GM19023 (cell line): Measurements from ENCODE around the gene PADI4.

Source experiments
- ATAC-seq: cut with Tn5 transposase; IDR thresholded peaks from one replicate; pipeline ENCODE4 v1.9.1; 2021; ENCODE audit warnings: mild to moderate bottlenecking, moderate library complexity; ENCODE audit not compliant: unreplicated experiment

The PADI4 gene

DNA sequence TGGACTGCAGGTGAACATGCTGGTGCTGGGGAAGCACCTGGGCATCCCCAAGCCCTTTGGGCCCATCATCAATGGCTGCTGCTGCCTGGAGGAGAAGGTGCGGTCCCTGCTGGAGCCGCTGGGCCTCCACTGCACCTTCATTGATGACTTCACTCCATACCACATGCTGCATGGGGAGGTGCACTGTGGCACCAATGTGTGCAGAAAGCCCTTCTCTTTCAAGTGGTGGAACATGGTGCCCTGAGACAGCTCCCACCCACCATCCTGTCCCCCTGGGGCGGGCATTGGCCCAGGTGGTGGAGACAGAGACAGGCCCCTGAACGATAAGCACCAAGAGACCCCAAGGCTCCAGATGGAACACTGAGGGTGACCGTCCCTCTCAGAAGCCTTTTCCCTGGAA, 25.2 kb upstream of the PADI4 start:
- no peak for ATAC-seq

GRCh38 chr1:17286646-17287045, 21.4 kb upstream of the PADI4 start:
- no peak for ATAC-seq

DNA sequence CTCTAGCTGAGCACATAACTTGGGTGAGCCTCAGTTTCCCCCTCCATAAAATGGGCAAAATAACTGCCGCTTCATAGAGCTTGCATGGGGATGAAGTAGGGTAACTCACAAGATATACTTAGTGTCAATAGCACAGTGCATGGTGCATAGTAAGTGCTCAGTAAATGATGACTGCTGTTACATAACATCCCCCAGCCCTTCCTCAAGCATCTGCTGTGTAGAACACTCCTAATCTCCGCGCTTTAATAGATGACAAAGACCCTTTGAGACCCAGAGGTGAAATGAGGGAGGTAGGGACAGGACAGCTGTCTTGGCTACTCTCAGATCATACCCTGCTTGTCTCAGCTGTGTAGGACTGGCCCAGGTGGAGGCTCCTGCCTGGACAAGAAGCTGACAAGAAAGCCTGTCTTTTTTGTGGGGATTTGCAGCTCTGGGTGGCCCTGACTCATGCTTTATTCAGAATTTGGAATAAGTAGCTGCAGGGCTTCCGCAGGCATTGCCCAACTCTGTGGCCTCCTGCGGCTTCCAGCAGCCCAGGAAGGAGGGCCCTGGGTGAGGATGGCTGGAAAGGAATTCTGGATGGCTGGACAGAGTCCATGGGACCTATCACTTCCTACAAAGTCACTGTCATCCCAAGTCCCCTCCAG, 20.7 kb upstream of the PADI4 start:
- no peak for ATAC-seq

GRCh38 chr1:17289721-17290120, 18.3 kb upstream of the PADI4 start:
- ATAC-seq, result no peak

DNA sequence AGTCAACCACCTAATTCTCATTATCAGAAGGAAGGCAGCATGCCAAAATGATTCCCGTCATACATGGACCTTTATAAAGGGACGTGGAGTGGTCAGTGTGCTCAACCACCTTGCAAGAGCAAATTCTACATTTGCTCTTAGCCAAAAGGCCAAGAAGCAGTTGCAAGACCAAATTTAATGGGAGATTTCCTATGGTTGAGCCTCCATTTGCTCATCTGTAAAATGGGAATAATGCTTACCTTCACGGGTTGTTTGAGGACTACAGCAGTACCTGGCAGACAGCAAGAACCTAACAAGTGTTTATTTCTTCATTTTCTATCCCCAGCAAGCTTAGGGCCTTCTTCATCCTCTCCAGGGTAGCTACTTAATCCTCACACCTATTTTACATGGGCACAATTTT, 17.4 kb upstream of the PADI4 start:
- ATAC-seq, result no peak

DNA sequence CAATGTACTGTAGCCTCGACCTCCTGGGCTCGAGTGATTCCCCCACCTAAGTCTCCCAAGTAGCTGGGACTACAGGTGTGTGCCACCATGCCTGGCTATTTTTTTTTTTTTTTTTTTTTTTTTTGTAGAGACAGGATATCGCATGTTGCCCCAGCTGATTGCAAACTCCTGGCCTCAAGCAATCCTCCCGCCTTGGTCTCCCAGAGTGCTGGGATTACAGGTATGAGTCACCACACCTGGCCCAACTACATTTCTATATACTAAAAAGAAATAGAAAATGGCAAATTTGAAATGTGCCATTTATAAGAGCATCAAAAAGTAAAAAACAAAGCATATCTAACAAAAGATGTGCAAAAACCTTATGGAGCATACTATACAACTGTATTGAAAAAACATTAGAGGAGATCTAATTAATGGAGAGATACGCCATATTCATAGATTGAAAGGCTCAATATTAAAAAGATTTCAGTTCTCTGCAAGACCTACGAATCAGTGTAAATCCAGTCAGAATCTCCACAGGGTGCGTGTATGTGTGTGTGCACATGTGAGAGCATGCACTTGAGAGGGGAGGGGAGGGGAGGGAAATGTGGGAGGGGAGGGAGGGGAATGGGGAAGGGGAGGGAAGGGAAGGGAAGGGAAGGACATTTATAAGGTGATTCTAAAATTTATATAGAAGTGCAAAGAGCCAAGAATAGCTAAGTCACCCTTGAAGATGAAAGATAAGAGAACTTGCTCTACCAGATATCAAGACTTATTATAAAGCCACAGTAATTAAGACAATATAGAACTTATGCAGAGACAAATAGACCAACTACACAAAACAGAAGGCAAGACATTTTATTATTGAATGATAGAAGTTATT, 15.5 kb upstream of the PADI4 start:
- ATAC-seq, result no peak

DNA sequence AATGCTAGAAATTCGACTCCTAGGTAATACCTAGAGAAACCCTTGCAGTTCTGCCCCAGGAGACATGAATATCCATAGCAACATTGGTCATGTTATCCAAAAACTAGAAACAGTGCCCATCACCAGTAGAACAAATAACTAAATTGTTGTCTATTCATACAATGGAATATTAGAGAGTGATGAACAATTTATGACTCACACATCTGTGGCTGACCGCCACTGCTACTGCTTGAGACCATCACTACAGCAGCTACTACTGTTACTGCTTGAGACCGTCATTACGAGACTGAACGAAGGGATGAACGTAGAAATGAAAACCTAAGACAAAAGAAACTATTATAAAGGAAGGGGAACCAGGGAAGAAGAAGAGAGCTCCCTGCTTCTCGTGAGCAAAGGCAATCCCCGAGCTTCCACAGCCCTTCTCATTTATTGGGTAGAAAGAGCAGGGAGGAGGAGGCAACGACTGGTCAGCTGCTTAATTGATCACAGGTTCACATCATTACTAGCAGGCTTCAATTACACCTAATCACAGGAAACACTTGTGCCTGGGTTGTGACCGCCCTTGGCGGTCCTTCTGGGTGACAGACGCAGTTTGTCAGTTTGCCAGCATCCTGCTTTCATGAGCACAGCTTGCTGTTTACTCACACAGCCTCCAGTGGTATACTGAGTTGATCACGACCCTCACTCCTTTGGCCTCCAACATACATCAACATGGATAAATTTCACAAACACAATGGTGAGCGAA, 14.1 kb upstream of the PADI4 start:
- ATAC-seq, result no peak

DNA sequence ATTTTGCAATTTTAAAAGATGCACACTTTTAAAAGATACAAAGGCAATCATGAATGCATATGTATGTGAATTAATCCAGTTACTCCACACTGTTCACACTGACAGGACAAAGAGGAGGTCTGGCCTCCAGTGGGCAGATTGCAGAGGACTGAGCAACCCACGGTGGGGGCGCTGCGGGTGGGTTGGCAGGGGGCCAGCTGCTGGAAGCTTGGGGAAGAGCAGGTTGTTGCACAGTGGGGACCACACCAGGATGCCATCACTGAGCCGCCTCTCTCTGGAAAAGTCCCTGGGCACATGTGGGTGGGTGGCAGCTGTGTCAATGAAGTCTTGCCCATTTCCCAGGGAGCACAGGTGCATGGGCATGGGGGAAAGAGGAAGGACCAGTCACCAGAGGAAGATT, 12.7 kb upstream of the PADI4 start:
- no peak for ATAC-seq

GRCh38 chr1:17296086-17296485, 11.9 kb upstream of the PADI4 start:
- no peak for ATAC-seq

DNA sequence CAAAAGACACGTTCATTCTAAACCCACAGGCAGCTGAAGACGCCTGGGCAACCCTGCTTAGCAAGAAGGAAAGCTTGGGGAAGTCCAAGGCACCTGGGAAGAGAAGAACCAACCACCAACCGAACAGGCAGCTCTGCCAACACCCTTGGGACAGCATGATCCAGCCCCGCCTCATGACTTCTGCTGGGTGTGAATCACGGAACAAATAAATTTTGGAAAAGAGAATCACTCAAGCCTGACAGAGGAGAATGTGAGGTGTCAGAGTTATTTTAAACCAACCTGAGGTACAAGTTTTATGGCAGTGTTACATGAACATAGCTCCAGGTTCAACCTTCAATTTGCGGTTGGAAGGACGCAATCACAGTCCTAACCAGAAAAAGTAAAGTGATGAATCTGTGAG, 10.0 kb upstream of the PADI4 start:
- ATAC-seq, result no peak

GRCh38 chr1:17301767-17302166, 6.2 kb upstream of the PADI4 start:
- no peak for ATAC-seq

- no peak for ATAC-seq
Measured at GRCh38 chr1:17304151-17304825, 3.7 kb upstream of the PADI4 start.

GRCh38 chr1:17304826-17305175, 3.2 kb upstream of the PADI4 start:
- ATAC-seq, result no peak

GRCh38 chr1:17305576-17306095, 2.4 kb upstream of the PADI4 start:
- ATAC-seq, result no peak

DNA sequence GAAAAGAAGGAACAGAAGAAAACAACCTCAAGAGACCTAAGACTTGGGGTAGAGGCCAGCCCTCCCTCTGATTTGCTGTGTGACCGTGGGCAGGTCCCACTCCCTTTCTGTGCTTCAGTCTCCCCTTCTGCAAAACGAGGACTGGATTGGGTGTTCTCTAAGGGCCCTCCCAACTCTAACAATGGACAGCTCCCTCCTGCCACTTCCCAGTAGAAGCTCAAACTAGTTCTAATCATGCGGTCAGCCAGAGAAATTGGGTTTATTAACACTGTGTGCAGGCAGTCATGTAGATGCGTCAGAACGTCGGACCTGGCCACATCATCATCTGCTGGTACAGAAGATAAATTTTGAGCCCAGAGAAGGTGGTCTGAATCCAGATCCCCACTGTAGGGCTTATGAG, 1.6 kb upstream of the PADI4 start:
- ATAC-seq, result no peak

GRCh38 chr1:17306921-17307320, 1.1 kb upstream of the PADI4 start:
- no peak for ATAC-seq

DNA sequence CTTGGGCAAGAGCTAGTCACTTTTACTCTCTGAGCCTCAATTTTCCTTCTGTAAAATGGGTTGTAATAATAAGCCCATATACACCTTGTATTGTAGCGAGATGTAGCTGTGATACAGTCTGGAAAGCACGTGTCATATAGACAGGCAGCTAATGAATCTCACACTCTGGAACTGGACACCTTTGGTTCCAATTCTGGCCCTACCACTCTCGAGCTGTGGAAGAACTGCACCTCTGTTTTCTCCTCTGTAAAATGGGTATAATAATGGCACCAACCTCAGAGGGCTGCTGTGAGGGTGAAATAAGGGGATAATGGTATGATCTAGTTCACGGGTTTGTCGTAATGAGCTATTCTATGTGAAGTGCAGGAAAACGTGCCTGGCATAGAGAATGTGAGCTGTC, 668 bp upstream of the PADI4 start:
- ATAC-seq, result no peak

DNA sequence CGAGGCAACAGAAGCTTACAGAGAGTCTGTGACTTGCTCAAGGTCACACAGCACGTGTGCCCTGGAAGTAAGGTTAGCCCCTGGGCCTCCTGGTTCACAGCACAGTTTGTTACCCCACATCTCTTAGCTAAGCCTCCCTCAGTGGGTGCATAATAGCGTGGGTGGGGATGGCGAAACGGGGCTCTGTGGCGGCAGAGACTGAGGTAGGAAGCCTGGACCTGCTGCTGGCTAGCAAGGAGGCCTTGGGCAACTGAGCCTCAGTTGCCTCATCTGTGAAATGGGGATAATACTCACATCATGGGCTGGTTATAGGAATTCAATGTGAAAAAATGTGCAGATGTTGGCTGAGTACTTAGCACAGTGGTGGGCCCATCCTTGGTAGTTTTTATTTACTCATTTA, 596 bp downstream of the PADI4 start:
- no peak for ATAC-seq

GRCh38 chr1:17309426-17310067, 1.6 kb downstream of the PADI4 start:
- no peak for ATAC-seq

GRCh38 chr1:17310068-17310640, 2.2 kb downstream of the PADI4 start:
- no peak for ATAC-seq
